CMK (cell line): ENCODE measurements around the gene BACH2.
"Not testable (repeated sequence)": the region's sequence is repeated elsewhere in the genome, so short reads cannot be mapped to it uniquely, and the experiment has no call there.

Experiments used
- DNase-seq: peaks from one replicate; pipeline ENCODE4 v3.0.0-alpha.2; 2010; ENCODE audit warnings: low read depth

BACH2 gene

GRCh38 chr6:90062051-90062450, 234.6 kb downstream of the BACH2 start:
- no peak for DNase-seq

GRCh38 chr6:90059178-90059577, 237.5 kb downstream of the BACH2 start:
- not testable (repeated sequence) for DNase-seq

GRCh38 chr6:90055924-90056323, 240.7 kb downstream of the BACH2 start:
- DNase-seq: not testable (repeated sequence)

GRCh38 chr6:90054193-90054592, 242.4 kb downstream of the BACH2 start:
- not testable (repeated sequence) for DNase-seq

- DNase-seq: no peak
Measured at GRCh38 chr6:90053614-90054013, 243.0 kb downstream of the BACH2 start.

GRCh38 chr6:90049295-90049694, 247.3 kb downstream of the BACH2 start:
- DNase-seq: no peak

- no peak for DNase-seq
Measured at GRCh38 chr6:90048206-90048967, 248.3 kb downstream of the BACH2 start.

GRCh38 chr6:90045535-90045934, 251.1 kb downstream of the BACH2 start:
- no peak for DNase-seq

GRCh38 chr6:90044833-90045381, 251.7 kb downstream of the BACH2 start:
- DNase-seq: no peak

- no peak for DNase-seq
Measured at GRCh38 chr6:90044182-90044832, 252.3 kb downstream of the BACH2 start.

GRCh38 chr6:90040931-90041330, 255.7 kb downstream of the BACH2 start:
- no peak for DNase-seq

- DNase-seq: no peak
Measured at GRCh38 chr6:90039911-90040310, 256.7 kb downstream of the BACH2 start.

GRCh38 chr6:90038961-90039653, 257.5 kb downstream of the BACH2 start:
- no peak for DNase-seq

GRCh38 chr6:90036963-90037362, 259.7 kb downstream of the BACH2 start:
- no peak for DNase-seq

- DNase-seq: no peak
Measured at GRCh38 chr6:90035047-90035723, 261.5 kb downstream of the BACH2 start.

- DNase-seq: no peak
Measured at GRCh38 chr6:90033746-90034271, 262.8 kb downstream of the BACH2 start.

GRCh38 chr6:90032489-90033212, 264.0 kb downstream of the BACH2 start:
- not testable (repeated sequence) for DNase-seq

- no peak for DNase-seq
Measured at GRCh38 chr6:90028995-90029635, 267.5 kb downstream of the BACH2 start.

- DNase-seq: no peak
Measured at GRCh38 chr6:90028066-90028778, 268.4 kb downstream of the BACH2 start.

- no peak for DNase-seq
Measured at GRCh38 chr6:90026216-90026615, 270.4 kb downstream of the BACH2 start.
